ENCODE data around the gene NFS1.

- TF ChIP-seq, protein P1, sequence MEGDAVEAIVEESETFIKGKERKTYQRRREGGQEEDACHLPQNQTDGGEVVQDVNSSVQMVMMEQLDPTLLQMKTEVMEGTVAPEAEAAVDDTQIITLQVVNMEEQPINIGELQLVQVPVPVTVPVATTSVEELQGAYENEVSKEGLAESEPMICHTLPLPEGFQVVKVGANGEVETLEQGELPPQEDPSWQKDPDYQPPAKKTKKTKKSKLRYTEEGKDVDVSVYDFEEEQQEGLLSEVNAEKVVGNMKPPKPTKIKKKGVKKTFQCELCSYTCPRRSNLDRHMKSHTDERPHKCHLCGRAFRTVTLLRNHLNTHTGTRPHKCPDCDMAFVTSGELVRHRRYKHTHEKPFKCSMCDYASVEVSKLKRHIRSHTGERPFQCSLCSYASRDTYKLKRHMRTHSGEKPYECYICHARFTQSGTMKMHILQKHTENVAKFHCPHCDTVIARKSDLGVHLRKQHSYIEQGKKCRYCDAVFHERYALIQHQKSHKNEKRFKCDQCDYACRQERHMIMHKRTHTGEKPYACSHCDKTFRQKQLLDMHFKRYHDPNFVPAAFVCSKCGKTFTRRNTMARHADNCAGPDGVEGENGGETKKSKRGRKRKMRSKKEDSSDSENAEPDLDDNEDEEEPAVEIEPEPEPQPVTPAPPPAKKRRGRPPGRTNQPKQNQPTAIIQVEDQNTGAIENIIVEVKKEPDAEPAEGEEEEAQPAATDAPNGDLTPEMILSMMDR (IDR thresholded peaks at IDR 0.05; ENCODE audit: poor library complexity) = no peak
- TF ChIP-seq EZH2 (IDR thresholded peaks at IDR 0.05; ENCODE audit: borderline replicate concordance) = no peak
- TF ChIP-seq EZH2phosphoT487 (IDR thresholded peaks at IDR 0.05; ENCODE audit: low read depth, severe bottlenecking, unreplicated experiment) = no peak
Measured at GRCh38 chr20:35695978-35696377, 3.2 kb downstream of the NFS1 start.
